NCI-H146 treated with DMSO at 0.1 percent for 48 hours (cell line): ENCODE data around the gene NR5A1.

ENCODE experiments used
- DNase-seq: peaks from one replicate; lab custom pipeline; 2025; ENCODE audit not compliant: unreplicated experiment; lab: John Stamatoyannopoulos, UW

NR5A1 gene

GRCh38 chr9:124500028-124500795, 7.0 kb downstream of the NR5A1 start:
- no peak for DNase-seq

DNA sequence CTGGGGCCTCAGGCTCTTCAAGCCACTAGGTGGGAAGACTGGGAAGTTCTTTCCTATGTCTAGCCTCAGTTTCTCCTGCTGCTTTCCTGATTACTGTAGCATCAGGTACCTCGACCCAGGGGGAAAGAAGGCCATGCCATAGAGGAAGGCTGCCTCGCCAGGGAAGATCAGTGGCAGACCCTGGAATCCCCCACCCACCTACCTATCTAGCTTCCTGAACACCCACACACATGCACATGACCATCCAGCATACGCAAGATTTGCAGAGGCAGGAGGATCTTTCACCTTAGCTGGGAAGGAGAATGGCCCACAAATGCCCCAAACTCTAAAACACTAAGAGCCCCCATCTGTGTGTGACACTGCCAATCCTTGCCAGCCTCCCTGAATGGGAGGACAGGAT, 8.0 kb downstream of the NR5A1 start:
- no peak for DNase-seq

- no peak for DNase-seq
Observed at GRCh38 chr9:124498499-124499146, 8.6 kb downstream of the NR5A1 start.

DNA sequence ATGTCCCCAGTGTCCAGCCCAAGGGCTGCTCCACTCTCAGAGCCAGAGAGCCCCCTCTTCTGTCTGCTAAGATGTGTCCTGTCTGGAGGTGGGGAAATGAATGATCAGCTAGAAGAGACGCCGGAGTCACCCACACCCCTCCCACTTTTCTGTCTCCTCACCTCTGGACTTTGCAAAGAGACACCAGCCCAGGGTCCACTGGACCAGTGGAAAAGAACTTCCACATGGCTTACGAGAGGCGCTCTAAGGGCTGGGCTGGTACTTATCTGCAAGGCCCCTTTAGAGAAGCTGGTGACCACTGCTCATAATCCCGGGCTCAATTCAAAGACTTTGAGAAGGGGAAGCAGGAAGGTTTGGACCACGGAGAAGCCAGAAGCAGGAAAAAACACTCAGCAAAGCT, 9.2 kb downstream of the NR5A1 start:
- DNase-seq: no peak

- DNase-seq: no peak
Observed at GRCh38 chr9:124497441-124497840, 9.8 kb downstream of the NR5A1 start.

- no peak for DNase-seq
Observed at GRCh38 chr9:124496463-124496862, 10.7 kb downstream of the NR5A1 start.

- no peak for DNase-seq
Observed at GRCh38 chr9:124496075-124496449, 11.1 kb downstream of the NR5A1 start.

GRCh38 chr9:124495126-124496074, 11.8 kb downstream of the NR5A1 start:
- DNase-seq: no peak

- DNase-seq: no peak
Observed at GRCh38 chr9:124493794-124494479, 13.3 kb downstream of the NR5A1 start.

- DNase-seq: no peak
Observed at GRCh38 chr9:124493218-124493617, 14.0 kb downstream of the NR5A1 start.

- DNase-seq: no peak
Observed at GRCh38 chr9:124492818-124493217, 14.4 kb downstream of the NR5A1 start.

- no peak for DNase-seq
Observed at GRCh38 chr9:124491049-124491975, 15.9 kb downstream of the NR5A1 start.

- no peak for DNase-seq
Observed at GRCh38 chr9:124490004-124490403, 17.2 kb downstream of the NR5A1 start.

GRCh38 chr9:124489222-124489621, 18.0 kb downstream of the NR5A1 start:
- DNase-seq: no peak

DNA sequence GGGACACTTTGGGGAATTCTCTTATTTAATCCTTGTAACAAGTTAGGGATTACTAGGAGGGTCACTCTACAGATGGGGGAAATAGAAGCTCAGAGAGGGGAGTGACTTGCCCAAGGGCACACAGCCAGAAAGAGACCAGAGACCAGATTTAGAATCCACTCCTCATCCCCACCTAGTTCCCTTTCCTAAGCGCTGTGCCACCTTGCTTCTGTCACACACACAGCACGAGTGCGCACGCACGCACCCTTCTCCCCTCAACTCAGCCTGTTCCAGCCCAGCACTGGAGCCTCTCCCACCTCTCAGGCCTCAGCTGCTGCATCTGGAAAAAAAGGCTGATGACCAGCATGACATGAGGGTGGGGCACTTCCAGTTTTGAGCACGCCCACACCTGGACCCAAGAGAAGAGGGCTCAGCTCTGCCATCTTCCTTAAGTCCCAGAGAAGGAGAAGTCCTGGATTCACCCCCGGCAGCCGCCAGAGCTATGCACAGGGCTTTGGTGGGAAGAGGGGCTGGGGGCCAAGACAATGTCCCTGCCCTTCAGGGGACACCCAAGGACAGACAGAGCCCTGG, 18.5 kb downstream of the NR5A1 start:
- no peak for DNase-seq

DNA sequence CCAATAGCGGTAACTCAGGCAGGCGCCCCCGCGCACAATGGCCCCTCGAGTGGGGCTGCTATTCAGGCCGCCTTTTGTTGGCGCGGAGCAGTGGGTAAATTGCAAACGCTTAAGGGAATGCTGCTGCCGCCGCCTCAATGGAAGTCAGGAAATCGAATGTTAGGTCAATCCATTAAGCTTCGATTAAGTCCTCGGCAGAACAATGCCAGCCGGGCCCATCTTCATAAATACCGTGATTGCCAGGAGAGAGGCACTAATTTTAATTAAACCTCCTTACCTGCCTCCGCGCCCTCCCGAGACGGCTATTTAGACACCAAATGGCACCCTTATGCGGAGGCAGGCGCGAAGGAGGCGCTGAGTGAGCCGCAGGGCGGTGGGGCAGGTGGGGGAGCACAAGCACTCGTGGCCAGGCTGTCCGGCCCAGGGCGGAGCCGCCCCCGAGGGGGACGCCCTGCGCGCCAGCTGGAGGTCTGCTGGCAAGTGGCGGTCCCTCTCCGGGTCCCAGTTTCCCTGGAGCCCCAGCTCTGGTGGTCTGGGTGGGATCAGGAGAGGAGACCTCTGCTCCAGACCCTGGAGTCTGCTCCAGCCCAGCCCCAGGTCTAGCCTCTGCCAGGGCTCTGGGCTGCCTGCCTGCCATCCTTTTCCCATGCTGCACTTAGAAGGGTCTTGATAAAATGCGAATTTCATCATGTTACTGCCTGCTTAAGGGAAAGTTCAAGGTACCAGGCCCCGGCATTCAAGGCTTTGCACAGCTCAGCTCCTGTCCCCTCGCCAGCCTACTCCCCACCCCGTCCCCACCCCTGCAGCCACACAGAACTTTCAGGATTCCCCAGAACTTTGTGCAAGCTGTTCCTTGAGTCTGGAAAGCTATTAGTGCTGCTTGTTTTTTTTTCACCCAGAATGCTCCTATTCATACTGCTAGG, 19.7 kb downstream of the NR5A1 start:
- no peak for DNase-seq

- no peak for DNase-seq
Observed at GRCh38 chr9:124486778-124487259, 20.4 kb downstream of the NR5A1 start.

DNA sequence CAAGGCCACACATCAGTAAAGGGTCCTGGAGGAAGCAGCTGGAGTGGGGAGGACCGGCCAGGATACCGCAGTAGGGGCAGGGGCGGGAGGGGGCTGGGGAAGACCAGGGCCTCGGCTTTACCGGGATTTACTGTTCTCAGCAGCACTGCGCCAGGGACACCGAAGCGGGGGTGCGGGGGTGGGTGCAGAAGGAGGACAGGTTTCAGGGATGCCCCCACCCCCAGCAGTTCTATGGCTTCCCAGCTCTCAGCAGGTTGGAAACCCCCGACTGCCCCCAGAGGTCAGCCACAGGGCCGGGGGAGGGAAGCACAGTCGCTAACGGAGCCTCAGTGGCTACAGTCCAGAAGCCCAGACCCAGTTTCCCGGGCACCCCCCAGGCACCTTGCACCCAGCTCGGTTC, 21.3 kb downstream of the NR5A1 start:
- DNase-seq: no peak
